CD4-positive, alpha-beta T cell treated with Interleukin-10 for 1 hour (primary cell): ENCODE measurements around the gene C1orf115.
A peak's percentile ranks its signal among the peaks of the same experiment; 100 is the strongest.
"Not testable (repeated sequence)": the region's sequence is repeated elsewhere in the genome, so short reads cannot be mapped to it uniquely, and the experiment has no call there.

Source experiments
- DNase-seq: peaks from one replicate; pipeline ENCODE4 v3.0.0-alpha.2; 2020

The C1orf115 gene

GRCh38 chr1:220730486-220730885 lies 40.3 kb downstream of the C1orf115 start:
- DNase-seq = no peak

GRCh38 chr1:220732137-220732536 lies 42.0 kb downstream of the C1orf115 start:
- no peak for DNase-seq

GRCh38 chr1:220732621-220733020 lies 42.5 kb downstream of the C1orf115 start:
- DNase-seq = peak; percentile 2

GRCh38 chr1:220733086-220733601 lies 43.0 kb downstream of the C1orf115 start:
- DNase-seq = peak; percentile 85

GRCh38 chr1:220734571-220735326 lies 44.6 kb downstream of the C1orf115 start:
- no peak for DNase-seq

GRCh38 chr1:220736283-220736682 lies 46.1 kb downstream of the C1orf115 start:
- DNase-seq = not testable (repeated sequence)

GRCh38 chr1:220741349-220741748 lies 51.2 kb downstream of the C1orf115 start:
- DNase-seq = no peak

DNA sequence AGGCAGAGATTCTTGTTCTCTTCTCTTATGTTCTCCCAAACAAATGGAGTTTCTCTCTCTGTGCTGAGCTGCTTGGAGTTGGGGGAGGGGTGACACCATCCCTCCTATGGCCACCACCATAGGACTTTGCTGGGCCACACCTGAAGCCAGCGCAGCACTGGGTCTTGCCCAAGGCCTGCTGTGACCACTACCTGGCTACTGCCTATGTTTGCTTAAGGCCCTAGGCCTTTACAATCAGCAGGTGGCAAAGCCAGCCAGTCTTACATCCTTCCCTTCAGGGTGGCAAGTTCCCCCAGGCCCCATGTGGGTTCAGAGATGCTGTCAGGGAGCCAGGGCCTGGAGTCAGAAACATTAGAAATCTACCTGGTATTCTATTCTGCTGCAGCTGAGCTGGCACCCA lies 51.7 kb downstream of the C1orf115 start:
- no peak for DNase-seq

GRCh38 chr1:220742520-220742919 lies 52.4 kb downstream of the C1orf115 start:
- DNase-seq = no peak

GRCh38 chr1:220746851-220747250 lies 56.7 kb downstream of the C1orf115 start:
- no peak for DNase-seq

GRCh38 chr1:220747437-220748088 lies 57.4 kb downstream of the C1orf115 start:
- no peak for DNase-seq

DNA sequence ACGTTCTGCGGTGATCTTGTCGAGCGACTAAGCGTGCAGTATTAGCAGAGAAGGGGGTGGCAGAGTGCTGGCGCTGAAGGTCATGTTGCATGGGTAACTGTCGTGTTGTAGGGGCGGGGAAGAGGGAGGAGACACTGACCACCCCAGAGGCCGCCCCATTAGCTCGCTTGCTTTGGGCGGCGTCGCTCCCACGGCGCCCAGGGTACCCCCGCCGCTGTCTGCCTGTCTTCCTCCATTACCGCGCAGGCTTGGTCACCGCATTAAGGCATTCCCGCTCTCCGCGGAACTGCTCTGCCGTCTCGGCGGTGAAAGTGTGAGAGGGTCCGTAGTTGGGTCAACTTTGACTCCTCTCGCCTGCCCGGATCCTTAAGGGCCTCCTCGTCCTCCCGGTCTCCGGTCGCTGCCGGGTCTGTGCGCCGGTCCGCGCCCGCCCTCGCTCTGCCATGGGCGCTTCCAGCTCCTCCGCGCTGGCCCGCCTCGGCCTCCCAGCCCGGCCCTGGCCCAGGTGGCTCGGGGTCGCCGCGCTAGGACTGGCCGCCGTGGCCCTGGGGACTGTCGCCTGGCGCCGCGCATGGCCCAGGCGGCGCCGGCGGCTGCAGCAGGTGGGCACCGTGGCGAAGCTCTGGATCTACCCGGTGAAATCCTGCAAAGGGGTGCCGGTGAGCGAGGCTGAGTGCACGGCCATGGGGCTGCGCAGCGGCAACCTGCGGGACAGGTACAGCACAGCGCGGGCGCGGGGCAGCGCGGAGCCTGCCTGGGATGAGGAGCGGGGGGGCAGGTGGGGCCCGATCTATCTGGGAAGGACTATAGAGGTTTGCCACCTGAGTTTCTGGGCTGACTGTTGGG lies 58.1 kb downstream of the C1orf115 start, which contains the start of gene MTARC2:
Gene MTARC2, plus strand, starts transcription at position 234 of the 846 bp plus-strand sequence. Its CDS starts 210 bp downstream, at position 444.
- no peak for DNase-seq
